GM12874 (cell line): Measurements from ENCODE around the gene CEP131.

Source experiments
- TF ChIP-seq, protein P1 (sequence below): IDR thresholded peaks from 2 replicates; pipeline ENCODE4 v1.5.1; 2011; ENCODE audit warnings: low read depth, mild to moderate bottlenecking, control low read depth, low read length, moderate library complexity; ENCODE audit not compliant: insufficient read depth

The CEP131 gene

DNA sequence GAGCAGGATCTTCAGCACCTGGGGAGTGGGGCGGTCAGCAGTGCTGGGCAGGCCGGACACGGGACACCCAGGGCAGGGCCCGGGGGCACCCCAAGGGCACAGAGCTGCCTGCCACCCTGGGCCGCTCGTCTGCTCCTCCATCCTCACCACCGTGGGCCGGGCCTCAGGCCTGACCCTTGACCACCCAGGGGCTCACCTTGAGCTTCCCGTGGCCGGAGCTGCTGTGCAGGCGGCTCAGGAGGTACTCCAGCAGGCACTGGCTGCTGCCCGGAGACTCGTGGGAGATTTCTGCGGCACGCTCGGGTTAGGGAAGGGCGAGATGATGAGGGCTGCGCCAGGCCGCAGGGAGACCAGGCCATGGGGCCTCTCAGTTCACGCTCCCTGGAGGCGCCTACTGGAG, 14.0 kb upstream of the CEP131 start:
- TF ChIP-seq, protein P1, sequence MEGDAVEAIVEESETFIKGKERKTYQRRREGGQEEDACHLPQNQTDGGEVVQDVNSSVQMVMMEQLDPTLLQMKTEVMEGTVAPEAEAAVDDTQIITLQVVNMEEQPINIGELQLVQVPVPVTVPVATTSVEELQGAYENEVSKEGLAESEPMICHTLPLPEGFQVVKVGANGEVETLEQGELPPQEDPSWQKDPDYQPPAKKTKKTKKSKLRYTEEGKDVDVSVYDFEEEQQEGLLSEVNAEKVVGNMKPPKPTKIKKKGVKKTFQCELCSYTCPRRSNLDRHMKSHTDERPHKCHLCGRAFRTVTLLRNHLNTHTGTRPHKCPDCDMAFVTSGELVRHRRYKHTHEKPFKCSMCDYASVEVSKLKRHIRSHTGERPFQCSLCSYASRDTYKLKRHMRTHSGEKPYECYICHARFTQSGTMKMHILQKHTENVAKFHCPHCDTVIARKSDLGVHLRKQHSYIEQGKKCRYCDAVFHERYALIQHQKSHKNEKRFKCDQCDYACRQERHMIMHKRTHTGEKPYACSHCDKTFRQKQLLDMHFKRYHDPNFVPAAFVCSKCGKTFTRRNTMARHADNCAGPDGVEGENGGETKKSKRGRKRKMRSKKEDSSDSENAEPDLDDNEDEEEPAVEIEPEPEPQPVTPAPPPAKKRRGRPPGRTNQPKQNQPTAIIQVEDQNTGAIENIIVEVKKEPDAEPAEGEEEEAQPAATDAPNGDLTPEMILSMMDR: no peak

DNA sequence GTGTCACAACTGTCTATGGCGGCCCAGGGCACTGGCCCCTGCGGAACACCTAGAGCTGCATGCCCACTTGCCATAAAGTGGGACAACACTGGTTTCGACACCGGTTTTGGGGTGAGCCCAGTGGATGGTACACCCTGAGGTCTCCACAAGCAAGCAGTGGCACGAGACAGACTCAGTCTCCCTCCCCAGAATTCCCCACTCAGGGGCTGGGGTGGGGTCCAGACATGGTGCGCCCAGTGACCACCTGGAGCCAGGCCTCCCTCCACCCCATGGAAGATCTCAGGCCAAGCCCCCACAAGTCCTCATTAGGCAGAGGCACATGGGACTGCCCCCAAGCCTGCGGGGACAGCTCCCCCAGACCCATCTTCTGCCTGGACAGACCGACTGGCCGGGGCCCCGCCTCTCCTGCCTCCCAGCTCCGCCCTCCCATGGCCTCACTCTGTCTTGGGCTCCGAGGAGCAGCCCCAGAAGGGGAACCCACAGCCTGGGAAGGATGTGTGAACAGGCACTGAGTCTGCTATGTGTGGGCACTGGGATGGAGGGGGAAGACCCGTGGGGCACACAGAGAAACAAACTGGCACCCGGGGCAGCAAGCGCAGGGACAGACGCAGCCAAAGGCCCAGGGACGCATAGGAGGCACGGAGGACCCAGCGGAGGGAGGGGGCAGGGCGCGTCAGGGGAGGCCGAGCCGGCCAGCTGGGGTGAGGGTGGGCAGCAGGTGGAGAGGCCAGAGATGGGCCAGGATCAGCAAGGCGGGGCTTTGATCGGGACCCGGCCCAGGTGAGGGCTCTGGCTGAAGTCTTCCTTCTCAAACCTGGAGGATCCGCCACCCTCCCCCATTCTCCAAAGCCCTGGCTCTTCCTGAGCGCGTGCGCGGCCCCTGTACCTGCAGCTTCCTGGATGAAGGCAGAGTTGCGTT, 13.3 kb upstream of the CEP131 start:
- TF ChIP-seq, protein P1: no peak

DNA sequence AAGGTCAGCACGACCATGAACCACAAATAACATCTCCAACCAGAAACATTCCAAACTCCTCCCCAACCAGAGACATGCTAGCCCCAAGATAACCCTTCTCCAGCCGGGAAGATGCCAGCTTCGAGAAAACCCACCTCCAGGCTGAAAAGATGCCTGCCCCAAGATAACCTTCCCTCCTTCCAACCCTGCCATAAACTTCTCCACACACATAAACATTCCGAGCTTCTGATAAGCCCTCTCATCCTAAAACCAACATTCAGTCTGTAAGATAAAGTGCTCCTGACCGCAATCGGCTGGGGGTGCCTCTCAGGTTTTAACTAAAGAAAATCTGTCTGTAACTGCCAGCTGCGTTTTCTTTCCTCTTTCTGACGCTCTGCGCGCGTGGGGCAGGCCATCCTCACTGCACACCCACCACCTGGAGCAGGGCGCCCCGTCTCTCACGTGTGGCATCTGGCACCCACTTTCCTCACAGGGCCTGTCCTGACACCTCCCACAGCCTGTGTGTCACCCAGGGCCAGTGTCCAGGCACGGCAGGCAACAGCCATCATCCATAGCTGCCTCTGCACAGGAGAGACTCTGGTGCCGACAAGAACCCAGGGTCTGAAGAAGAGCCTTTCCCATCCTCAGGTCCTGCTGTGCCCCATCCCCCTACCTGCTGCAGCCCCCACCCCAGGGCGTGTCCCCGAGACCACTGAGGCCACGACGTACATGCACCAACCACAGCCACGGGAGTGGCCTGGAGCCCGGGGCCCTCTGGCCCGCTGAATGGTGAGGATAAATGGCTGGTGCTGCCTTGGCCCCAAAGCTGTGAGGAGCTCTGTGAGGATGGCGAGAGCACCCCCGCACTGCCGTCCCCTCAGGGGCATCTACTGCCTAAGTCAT, 12.4 kb upstream of the CEP131 start:
- TF ChIP-seq, protein P1: no peak

DNA sequence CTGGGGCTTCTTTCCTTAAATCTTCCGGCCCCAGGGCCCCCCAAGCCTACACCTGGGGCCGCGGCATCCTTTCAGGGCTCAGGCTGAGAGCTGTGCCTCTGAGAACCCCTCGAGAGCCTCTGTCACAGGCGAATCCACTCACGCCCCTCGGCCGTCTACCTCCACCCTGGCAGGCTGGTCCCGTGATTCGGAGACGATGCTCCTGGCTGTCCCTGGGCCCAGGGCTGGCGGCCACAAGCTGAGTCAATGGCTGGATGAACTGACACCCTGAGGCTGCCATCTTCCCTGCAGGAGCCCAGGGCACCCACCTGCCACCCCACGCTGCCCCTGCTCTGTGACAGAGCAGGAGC, 11.7 kb upstream of the CEP131 start:
- TF ChIP-seq, protein P1: no peak

GRCh38 chr17:81233811-81234505, 11.2 kb upstream of the CEP131 start:
- TF ChIP-seq, protein P1: no peak

DNA sequence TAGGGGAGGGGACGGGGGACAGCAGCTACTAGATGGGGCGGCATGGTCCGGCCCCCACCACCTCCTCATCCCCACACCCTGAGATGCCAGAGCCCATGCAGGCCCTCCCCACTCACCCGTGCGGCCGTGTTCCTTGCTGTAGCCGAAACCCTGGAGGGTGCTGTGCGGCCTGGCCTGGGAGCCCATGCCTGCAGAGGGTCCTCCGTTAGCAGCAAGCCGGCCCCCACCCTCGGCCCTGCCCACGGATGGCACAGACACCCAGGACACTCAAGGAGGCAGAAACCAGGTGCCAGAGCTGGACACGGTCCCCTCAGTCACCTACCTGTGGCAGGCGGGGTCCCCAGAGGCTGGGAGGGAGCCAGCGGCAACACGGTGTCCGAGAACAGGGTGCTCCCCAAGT, 10.6 kb upstream of the CEP131 start:
- TF ChIP-seq, protein P1: no peak

- TF ChIP-seq, protein P1: no peak
Measured at GRCh38 chr17:81232616-81233241, 10.0 kb upstream of the CEP131 start.
